ENCODE data around the gene PTPRG.

DNA sequence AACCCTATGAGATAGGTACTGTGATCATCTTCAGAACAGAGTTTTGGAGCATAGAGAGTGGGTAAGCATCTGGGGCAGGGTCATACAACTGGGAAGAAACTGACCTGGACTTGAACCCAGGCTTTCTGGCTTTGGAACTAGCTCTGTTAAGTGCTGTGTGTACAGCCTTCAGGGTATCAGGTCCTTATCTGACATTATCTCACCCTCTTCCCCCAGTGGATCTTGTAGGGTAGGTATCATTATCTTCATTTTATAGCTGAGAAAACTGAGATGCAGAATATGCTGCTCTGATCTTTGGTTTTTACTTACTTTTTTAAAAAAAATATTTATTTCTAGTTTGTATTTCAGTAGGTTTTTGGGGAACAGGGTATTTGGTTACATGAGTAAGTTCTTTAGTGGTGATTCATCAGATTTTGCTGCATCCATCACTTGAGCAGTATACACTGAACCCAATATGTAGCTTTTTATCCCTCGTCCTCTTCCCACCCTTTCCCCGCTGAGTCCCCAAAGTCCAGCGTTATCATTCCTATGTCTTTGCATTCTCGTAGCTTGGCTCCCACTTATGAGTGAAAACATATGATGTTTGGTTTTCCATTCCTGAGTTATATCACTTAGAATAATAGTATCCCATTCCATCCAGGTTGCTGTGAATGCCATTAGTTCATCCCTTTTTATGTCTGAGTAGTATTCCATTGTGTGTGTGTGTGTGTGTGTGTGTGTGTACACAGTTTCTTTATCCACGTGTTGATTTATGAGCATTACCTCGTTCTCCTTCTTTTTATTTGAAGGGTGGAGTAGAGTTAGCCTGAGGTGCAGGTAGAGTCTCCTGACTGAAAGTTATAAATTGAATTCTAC, 271.2 kb downstream of the PTPRG start:
- TF ChIP-seq, protein P1, sequence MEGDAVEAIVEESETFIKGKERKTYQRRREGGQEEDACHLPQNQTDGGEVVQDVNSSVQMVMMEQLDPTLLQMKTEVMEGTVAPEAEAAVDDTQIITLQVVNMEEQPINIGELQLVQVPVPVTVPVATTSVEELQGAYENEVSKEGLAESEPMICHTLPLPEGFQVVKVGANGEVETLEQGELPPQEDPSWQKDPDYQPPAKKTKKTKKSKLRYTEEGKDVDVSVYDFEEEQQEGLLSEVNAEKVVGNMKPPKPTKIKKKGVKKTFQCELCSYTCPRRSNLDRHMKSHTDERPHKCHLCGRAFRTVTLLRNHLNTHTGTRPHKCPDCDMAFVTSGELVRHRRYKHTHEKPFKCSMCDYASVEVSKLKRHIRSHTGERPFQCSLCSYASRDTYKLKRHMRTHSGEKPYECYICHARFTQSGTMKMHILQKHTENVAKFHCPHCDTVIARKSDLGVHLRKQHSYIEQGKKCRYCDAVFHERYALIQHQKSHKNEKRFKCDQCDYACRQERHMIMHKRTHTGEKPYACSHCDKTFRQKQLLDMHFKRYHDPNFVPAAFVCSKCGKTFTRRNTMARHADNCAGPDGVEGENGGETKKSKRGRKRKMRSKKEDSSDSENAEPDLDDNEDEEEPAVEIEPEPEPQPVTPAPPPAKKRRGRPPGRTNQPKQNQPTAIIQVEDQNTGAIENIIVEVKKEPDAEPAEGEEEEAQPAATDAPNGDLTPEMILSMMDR (IDR thresholded peaks at IDR 0.05; ENCODE audit: poor library complexity): no peak
- TF ChIP-seq EZH2phosphoT487 (IDR thresholded peaks at IDR 0.05; ENCODE audit: low read depth, severe bottlenecking, unreplicated experiment) (no peak), EZH2 (IDR thresholded peaks at IDR 0.05; ENCODE audit: borderline replicate concordance) (no peak)
